ENCODE results near the gene ESRRB.

ESRRB gene

DNA sequence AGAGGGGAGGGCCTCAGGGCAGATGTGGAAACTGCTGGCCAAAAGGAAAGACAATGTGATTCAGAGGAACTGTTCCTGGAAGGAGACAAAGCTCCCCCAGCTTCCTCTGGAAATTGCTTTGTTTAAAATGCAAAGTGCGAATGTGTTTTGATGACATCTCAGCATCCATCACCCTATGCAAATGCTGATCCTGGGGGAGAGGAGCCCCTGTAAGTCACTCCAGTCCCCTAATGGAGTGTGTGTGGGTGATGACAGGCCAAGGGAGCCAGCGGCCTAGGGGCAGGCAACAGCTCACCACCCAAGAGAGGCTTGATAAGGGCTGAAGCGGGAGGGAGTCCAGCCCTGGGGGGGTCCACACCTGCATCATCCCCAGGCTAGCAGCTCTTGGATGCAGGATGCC lies 134.2 kb downstream of the ESRRB start:
- TF ChIP-seq, protein P1, sequence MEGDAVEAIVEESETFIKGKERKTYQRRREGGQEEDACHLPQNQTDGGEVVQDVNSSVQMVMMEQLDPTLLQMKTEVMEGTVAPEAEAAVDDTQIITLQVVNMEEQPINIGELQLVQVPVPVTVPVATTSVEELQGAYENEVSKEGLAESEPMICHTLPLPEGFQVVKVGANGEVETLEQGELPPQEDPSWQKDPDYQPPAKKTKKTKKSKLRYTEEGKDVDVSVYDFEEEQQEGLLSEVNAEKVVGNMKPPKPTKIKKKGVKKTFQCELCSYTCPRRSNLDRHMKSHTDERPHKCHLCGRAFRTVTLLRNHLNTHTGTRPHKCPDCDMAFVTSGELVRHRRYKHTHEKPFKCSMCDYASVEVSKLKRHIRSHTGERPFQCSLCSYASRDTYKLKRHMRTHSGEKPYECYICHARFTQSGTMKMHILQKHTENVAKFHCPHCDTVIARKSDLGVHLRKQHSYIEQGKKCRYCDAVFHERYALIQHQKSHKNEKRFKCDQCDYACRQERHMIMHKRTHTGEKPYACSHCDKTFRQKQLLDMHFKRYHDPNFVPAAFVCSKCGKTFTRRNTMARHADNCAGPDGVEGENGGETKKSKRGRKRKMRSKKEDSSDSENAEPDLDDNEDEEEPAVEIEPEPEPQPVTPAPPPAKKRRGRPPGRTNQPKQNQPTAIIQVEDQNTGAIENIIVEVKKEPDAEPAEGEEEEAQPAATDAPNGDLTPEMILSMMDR (IDR thresholded peaks at IDR 0.05; ENCODE audit: borderline replicate concordance, insufficient read depth, low read depth, low read length): no peak
- no peak overlapping the region for H3K4me3 ChIP-seq (ENCODE audit: low read depth, low read length)

DNA sequence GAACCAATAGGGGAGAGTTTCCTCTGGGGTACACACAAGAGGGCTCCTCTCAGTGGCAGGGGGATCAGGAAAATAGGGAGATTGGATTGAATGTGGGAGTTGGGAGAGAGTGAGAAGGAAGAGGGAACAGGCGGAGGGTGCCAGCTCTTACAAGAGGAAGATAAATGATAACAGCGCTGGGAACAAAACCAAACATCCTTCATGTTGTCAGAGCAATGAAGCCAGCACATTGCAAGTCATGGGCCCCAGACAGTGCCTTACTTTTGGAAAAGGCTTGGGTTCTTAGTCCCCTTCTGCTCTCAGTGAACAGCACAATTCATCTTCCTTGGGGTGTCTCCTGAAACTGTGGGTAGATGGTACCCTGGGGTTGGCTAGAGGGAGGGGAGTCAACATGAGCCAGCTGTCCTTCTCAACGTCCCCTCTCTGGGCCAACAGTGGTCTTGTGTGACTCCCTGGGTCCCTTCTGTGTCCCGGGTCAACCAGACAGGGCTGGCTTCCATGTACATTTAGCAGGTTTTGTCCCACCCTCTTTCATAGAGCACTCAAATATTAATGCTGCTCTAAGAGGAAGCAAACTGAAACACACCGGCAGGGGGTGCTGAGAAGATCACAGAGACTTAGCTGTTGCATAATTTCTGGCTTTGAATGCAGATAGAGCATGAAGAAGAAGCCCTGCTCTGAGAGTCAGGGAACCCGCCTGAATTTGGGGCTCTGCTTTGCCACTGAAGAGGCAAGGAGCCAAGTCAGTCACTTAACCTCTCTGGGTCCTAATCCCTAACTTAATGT lies 138.5 kb downstream of the ESRRB start:
- TF ChIP-seq, protein P1 (IDR thresholded peaks at IDR 0.05; ENCODE audit: borderline replicate concordance, insufficient read depth, low read depth, low read length): peak; percentile 48; the same call in 1 of the 2 replicates
- H3K4me3 ChIP-seq (ENCODE audit: low read depth, low read length): no peak overlapping the region

DNA sequence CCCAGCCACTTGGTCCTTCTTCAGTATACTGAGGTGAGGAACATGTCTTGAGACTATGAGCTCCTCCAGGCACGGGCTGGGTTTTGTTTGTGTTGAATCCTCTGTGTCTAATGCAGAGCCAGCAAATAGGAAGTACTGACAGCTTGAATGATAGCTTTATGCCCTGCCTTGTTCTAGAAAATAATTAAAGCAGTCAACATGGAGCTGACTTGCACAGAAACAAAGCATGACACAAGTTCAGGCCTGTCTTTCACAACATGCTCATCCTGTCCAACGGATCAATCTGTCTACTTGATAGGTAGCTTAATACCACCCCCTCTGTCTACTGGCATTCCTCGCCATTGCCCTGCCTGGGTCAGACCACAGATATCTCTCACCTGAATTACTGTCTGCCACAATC lies 140.9 kb downstream of the ESRRB start:
- TF ChIP-seq, protein P1 (IDR thresholded peaks at IDR 0.05; ENCODE audit: borderline replicate concordance, insufficient read depth, low read depth, low read length): no peak

DNA sequence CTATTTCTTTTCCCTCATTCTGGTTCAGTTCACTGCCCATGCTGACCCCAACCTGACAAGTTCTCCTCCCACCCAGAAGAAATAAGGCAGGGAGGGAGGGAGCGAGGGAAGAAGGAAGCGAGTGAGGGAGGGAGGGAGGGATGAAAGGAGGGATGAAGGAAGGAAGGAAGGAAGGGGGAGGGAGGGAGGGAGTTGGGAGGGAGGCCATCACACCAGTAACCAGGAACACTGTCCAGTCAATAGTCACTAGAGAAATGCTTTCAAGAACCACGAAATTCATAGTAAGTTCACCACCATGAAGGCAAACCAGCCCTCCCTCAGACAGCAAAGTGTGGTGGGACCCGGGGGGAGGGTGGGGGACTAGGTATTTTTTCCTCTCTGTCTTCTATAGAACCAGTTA lies 142.4 kb downstream of the ESRRB start:
- TF ChIP-seq, protein P1 (IDR thresholded peaks at IDR 0.05; ENCODE audit: borderline replicate concordance, insufficient read depth, low read depth, low read length): no peak
- H3K4me3 ChIP-seq (ENCODE audit: low read depth, low read length): no peak overlapping the region

More for the DNA sequence above, 140.9 kb downstream of the ESRRB start:
- no peak overlapping the region for H3K4me3 ChIP-seq (ENCODE audit: low read depth, low read length)

DNA sequence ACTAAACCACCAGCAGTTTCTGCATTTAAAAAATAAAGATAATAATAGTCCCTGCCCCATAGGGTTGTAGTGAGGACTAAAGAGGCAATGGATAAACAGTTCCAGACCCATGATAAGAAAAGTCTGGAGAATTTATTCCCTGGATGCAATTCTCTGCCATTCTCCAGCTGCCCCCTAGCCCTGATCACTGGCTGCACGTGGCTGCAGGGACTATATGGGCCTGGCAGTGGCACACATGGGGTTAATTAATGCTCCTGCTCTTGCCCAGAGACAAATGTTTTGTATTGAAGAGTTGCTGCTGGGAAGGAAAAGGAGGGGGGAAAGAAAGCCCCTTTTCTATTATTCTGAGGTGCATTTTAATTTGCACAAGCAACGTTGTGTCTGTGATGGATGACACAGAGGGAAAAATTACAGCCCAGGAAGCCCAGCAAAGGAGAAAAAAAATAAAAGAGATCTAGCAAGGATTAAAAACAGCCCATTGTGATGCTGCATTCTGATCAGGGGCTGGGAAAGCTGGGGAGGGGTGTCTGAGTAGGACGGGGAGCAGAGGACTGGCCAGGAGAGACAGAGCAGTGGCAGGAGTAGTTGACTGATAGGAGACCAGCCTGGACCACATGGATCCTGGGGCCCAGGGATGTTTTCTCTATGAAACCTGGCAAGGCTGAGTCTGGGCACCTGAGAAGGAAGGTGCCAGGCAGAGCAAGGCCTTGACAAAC lies 149.3 kb downstream of the ESRRB start:
- TF ChIP-seq, protein P1 (IDR thresholded peaks at IDR 0.05; ENCODE audit: borderline replicate concordance, insufficient read depth, low read depth, low read length): no peak

DNA sequence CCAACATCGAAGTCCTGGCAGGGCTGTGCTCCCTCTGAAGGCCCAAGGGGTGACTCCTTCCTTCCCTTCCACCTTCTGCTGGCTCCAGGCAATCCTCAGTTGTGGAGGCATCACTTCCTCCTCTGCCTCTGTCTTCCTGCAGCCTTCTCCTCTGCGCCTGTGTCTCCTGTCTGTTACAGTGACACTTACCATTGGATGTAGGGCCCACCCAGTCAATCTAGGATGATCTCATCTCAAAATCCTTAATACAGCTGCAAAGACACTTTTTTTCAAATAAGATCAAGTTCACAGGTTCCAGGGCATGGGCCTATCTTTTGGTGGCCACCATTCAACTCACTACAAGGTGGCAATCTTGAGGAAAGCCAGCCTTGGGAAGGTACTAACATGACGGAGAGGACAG lies 155.1 kb downstream of the ESRRB start:
- no peak overlapping the region for H3K4me3 ChIP-seq (ENCODE audit: low read depth, low read length)
- TF ChIP-seq, protein P1 (IDR thresholded peaks at IDR 0.05; ENCODE audit: borderline replicate concordance, insufficient read depth, low read depth, low read length): no peak

More for the DNA sequence above, 149.3 kb downstream of the ESRRB start:
- H3K4me3 ChIP-seq (ENCODE audit: low read depth, low read length): no peak overlapping the region

Data from GM12875 (cell line).